ENCODE data around the gene ARSH. TPM values are rescaled to one million over a fixed set of nuclear protein-coding genes. Genes with fewer than 3 reads are reported as not detected.
A peak's percentile ranks its signal among the peaks of the same experiment; 100 is the strongest.
"Not testable (repeated sequence)": the region's sequence is repeated elsewhere in the genome, so short reads cannot be mapped to it uniquely, and the experiment has no call there.

Gene ARSH, protein sequence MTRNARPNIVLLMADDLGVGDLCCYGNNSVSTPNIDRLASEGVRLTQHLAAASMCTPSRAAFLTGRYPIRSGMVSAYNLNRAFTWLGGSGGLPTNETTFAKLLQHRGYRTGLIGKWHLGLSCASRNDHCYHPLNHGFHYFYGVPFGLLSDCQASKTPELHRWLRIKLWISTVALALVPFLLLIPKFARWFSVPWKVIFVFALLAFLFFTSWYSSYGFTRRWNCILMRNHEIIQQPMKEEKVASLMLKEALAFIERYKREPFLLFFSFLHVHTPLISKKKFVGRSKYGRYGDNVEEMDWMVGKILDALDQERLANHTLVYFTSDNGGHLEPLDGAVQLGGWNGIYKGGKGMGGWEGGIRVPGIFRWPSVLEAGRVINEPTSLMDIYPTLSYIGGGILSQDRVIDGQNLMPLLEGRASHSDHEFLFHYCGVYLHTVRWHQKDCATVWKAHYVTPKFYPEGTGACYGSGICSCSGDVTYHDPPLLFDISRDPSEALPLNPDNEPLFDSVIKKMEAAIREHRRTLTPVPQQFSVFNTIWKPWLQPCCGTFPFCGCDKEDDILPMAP
- total RNA-seq (not detected), polyA plus RNA-seq (not detected)
- long read RNA-seq, donor 1, result 0 reads
- long read RNA-seq, donor 2, result 0 reads
- long read RNA-seq, donor 3, result 0 reads

DNA sequence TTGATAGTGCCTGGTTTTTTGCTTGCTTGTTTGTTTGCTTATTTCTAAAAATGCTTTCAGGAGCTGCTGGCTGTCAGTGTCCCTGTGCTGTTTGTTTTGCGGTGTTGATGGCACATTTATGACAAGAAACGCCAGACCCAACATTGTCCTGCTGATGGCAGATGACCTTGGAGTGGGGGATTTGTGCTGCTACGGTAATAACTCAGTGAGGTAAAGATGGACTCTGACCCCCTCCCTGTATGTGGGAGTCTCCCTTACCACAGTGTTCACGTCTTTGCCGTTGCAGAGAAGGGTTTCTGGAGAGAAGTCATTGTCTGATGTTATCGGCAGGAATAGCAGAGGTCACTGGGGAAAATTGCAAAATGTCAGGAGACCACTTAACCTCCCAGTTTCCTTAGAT is at the start of gene ARSH:
Gene ARSH (plus strand): TSS at position 52 of the 400 bp plus-strand sequence. CDS start 67 bp downstream, at position 119.
- no peaks in the 10 kb centered on the region for H3K27me3 ChIP-seq
- 24 to 27% (median 25%) methylated on average over 6 of the region's 6 CpGs for WGBS, 3 donors
- H3K4me3 ChIP-seq, result no peak within 1 kb of the TSS
- intact Hi-C loops (cut with DNase I), result no loop called here
- peaks cover 0 to 5% of the 10 kb centered on the region in 2 donors for H3K9me3 ChIP-seq
- no peaks in the 10 kb centered on the region for H3K4me1 ChIP-seq (ENCODE audit: insufficient read depth)
- H3K36me3 ChIP-seq, result no peaks in the 10 kb centered on the region
- TF ChIP-seq EP300 (IDR thresholded peaks at IDR 0.05) (no peak), POLR2A (IDR thresholded peaks at IDR 0.05) (no peak)
- TF ChIP-seq, protein P1, sequence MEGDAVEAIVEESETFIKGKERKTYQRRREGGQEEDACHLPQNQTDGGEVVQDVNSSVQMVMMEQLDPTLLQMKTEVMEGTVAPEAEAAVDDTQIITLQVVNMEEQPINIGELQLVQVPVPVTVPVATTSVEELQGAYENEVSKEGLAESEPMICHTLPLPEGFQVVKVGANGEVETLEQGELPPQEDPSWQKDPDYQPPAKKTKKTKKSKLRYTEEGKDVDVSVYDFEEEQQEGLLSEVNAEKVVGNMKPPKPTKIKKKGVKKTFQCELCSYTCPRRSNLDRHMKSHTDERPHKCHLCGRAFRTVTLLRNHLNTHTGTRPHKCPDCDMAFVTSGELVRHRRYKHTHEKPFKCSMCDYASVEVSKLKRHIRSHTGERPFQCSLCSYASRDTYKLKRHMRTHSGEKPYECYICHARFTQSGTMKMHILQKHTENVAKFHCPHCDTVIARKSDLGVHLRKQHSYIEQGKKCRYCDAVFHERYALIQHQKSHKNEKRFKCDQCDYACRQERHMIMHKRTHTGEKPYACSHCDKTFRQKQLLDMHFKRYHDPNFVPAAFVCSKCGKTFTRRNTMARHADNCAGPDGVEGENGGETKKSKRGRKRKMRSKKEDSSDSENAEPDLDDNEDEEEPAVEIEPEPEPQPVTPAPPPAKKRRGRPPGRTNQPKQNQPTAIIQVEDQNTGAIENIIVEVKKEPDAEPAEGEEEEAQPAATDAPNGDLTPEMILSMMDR (IDR thresholded peaks at IDR 0.05), result no peak
- no peak within 1 kb of the TSS for H3K27ac ChIP-seq
- no peak for DNase-seq

DNA sequence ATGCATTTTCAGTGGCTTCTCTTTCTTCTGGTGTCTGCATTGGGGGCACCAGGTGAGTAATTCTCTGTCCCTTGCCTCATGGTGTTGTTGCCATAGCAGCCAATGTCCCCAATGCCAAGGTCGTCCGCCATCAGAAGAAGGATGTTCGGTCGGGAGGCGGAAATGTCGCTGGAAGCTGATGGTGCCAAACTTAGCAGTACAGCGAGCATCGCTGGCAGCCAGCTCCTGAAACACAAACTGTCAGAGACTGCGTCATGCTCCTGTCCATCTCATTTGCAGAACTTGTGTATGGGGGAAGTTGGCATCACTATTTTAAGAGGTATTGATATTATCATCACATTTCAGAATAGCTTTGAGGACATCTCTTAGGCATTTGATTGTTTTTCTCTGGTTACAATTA is 48.1 kb upstream of the ARSH start:
- intact Hi-C loops (cut with DNase I), result no loop called here
- no peaks in the 10 kb centered on the region for H3K9me3 ChIP-seq
- H3K36me3 ChIP-seq, result no peaks in the 10 kb centered on the region
- no peak for TF ChIP-seq POLR2A (IDR thresholded peaks at IDR 0.05)
- TF ChIP-seq EP300 (IDR thresholded peaks at IDR 0.05), result no peak
- TF ChIP-seq, protein P1 (IDR thresholded peaks at IDR 0.05), result no peak
- WGBS, 3 donors, result 80 to 84% (median 82%) methylated on average over 9 of the region's 9 CpGs
- H3K4me3 ChIP-seq, result no peak overlapping the region
- DNase-seq, result no peak
- H3K27me3 ChIP-seq, result no peaks in the 10 kb centered on the region
- H3K4me1 ChIP-seq (ENCODE audit: insufficient read depth), result no peaks in the 10 kb centered on the region
- H3K27ac ChIP-seq, result no peak overlapping the region

DNA sequence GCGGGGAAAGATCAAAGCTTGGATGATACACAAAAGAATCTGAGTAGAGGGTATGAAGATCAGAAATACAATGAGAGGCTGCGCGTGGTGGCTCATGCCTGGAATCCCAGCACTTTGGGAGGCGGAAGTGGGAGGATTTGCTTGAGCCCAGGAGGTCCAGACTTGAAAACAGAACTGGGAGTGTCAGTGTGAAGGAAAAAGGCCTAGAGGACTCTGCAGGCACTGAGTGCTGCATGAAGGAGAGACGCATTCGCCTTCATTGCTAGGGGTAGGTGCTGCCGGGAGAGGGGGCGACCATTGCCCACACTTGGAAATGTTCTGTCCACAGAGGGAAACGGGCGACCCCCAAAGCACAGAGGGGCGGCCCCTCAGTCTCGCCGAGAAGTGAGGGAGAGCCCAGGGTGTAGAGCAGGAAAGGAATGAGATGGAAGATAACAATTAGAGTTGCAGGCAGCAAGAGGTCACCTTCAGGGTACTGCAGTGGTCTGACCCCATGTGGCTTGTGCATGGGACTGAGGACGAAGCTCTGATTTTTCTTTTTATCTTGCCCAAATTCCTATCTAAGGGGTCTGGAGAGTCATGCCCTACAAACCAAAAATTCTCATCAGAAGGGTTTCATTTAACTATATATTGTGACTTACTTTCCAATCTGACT is 45.4 kb upstream of the ARSH start:
- H3K9me3 ChIP-seq, result no peaks in the 10 kb centered on the region
- no peaks in the 10 kb centered on the region for H3K27me3 ChIP-seq
- WGBS, 3 donors, result 81 to 83% (median 83%) methylated on average over 14 of the region's 14 CpGs
- H3K4me1 ChIP-seq (ENCODE audit: insufficient read depth), result no peaks in the 10 kb centered on the region
- H3K4me3 ChIP-seq, result no peak overlapping the region
- DNase-seq, result no peak
- no peaks in the 10 kb centered on the region for H3K36me3 ChIP-seq
- intact Hi-C loops (cut with DNase I), result no loop called here
- TF ChIP-seq POLR2A (IDR thresholded peaks at IDR 0.05) (no peak), EP300 (IDR thresholded peaks at IDR 0.05) (no peak)
- TF ChIP-seq, protein P1 (IDR thresholded peaks at IDR 0.05), result no peak
- no peak overlapping the region for H3K27ac ChIP-seq

DNA sequence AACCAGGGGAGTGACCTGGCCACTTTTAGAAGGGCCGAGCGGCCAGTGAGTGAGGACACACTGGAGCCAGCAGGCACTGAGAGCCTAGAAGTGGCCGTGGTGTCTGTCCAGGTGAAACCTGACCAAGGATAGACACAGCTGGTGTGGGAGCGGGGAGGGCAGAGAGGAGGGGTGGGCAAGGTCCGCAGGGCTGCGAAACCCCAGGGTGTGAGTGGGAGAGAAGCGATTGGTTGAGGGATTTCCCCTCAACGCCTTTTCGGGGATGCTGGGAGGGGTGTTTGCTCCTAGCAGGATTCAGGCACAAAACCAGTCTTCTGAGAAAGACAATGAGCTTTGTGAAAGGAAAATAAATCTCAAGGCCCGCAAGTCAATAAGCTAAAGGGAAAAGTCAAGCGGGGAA is 44.0 kb upstream of the ARSH start:
- Histone ChIP-seq H3K4me3 (no peak overlapping the region), H3K27ac (no peak overlapping the region), H3K36me3 (no peaks in the 10 kb centered on the region), H3K9me3 (no peaks in the 10 kb centered on the region), H3K27me3 (no peaks in the 10 kb centered on the region), H3K4me1 (ENCODE audit: insufficient read depth) (no peaks in the 10 kb centered on the region)
- no peak for DNase-seq
- intact Hi-C loops (cut with DNase I), result no loop called here
- TF ChIP-seq, protein P1 (IDR thresholded peaks at IDR 0.05), result no peak
- no peak for TF ChIP-seq POLR2A (IDR thresholded peaks at IDR 0.05)
- no peak for TF ChIP-seq EP300 (IDR thresholded peaks at IDR 0.05)
- 74 to 84% (median 83%) methylated on average over 11 of the region's 11 CpGs for WGBS, 3 donors

DNA sequence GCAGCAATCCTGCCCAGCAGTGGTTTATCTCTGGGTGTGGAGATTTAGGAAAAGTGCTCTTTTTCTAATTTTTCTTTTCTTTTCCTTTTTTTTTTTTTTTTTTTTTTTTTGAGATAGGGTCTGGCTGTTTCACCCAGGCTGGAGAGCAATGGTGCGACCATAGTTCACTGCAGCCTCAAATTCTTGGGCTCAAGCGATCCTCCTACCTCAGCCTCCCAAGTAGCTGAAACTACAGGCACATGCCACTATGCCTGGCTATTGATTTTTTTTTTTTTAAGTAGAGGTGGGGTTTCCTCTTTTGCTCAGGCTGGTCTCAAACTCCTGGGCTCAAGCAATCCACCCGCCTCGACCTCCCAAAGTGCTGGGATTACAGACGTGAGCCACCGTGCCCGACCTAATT is 42.9 kb upstream of the ARSH start:
- H3K9me3 ChIP-seq; H3K27me3 ChIP-seq; H3K4me3 ChIP-seq; H3K36me3 ChIP-seq; H3K4me1 ChIP-seq (ENCODE audit: insufficient read depth); intact Hi-C loops (cut with DNase I); DNase-seq: not testable (repeated sequence)
- 44 to 72% (median 58%) methylated on average over 7 of the region's 7 CpGs for WGBS, 3 donors
- H3K27ac ChIP-seq, result peak overlapping the region in 1 of 2 donors; percentile 59

DNA sequence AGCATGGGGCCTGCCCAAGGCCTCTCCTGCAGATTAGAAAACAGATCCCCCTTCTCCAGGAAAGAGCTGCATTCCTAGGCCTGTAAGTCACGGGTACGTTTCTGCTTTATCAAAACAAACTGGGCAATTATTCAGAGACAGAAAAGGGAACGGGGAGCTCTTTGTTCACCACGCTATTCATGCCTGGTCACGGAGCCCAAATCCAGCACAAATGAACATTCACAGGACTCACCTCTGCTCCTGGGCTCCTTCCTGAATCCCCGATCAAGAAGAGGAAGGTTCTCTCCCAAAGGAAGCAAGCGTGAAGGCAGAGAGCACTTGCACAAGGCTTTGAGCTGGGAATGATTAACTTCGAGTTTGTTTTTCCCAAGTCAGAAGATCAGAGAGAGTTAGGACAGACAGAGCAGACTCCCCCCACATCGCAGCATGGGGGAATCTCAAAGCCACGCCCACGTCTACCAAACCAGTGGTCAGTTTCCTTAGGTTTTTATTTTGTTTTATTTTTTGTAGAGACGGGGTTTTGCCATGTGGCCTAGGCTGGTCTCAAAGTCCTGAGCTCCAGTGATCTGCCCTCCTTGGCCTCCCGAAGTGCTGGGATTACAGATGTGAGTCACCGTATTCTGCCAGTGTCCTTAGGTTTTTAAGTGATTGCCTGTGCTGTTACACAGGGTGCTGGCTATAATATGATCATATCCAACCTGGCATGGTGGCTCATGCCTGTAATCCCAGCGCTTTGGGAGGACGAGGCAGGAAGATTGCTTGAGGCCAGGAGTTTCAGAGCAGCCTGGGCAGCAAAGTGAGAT is 42.2 kb upstream of the ARSH start:
- H3K36me3 ChIP-seq; H3K9me3 ChIP-seq; H3K4me3 ChIP-seq; H3K4me1 ChIP-seq (ENCODE audit: insufficient read depth); H3K27me3 ChIP-seq; intact Hi-C loops (cut with DNase I): not testable (repeated sequence)
- DNase-seq, result peak in 1 of 5 donors; percentile 16
- WGBS, 3 donors, result 22 to 53% (median 24%) methylated on average over 15 to 16 of the region's 16 CpGs
- peak overlapping the region in 1 of 2 donors; percentile 59 for H3K27ac ChIP-seq
